Naive thymus-derived CD4-positive, alpha-beta T cell (primary cell): ENCODE measurements around the gene SERPINE1. TPM values are rescaled to one million over a fixed set of nuclear protein-coding genes. Genes with fewer than 3 reads are reported as not detected.
"Not testable (repeated sequence)": the region's sequence is repeated elsewhere in the genome, so short reads cannot be mapped to it uniquely, and the experiment has no call there.

Experiments
- ATAC-seq: fragments of 150-1000 bp; cut with Tn5 transposase; 2 replicates; pipeline ENCODE4 v1.10.0; 2021; ENCODE audit warnings: mild to moderate bottlenecking, moderate library complexity
- CTCF ChIA-PET: fragments of 350-600 bp; sonication (Branson Sonifier 250); formaldehyde crosslinking; loops from one replicate; lab custom pipeline; 2021; ENCODE audit warnings: antibody characterized with exemption; lab: Charles Lee
- POLR2A ChIA-PET: fragments of 350-600 bp; sonication (Branson Sonifier 250); formaldehyde crosslinking; loops from one replicate; lab custom pipeline; 2021; ENCODE audit warnings: antibody characterized with exemption, inconsistent platforms; lab: Charles Lee
- DNase-seq, 9 donors: peaks; one replicate each; pipeline versions ENCODE4 v3.0.0 to v3.0.0-alpha.2; 2020 to 2022; ENCODE audit warnings: mixed read lengths in 1 of 9
- H3K27ac ChIP-seq: one replicate; pipeline ENCODE4 v1.7.0; 2013; ENCODE audit warnings: mild to moderate bottlenecking, low read depth, low read length, moderate library complexity
- H3K27me3 ChIP-seq, 2 donors: one replicate each; pipeline ENCODE4 v1.7.0; 2013; ENCODE audit warnings: low read length in 2 of 2, mild to moderate bottlenecking in 2 of 2, moderate library complexity in 2 of 2; ENCODE audit not compliant: control insufficient read depth in 2 of 2, insufficient read depth in 2 of 2
- H3K36me3 ChIP-seq, 3 experiments: 1 replicate in 2 of 3; 2 replicates in 1 of 3; pipeline ENCODE4 v1.7.0; 2013; ENCODE audit warnings: low read length in 3 of 3, mild to moderate bottlenecking in 3 of 3, moderate library complexity in 1 of 3; ENCODE audit not compliant: insufficient read depth in 3 of 3, control insufficient read depth in 2 of 3
- H3K4me1 ChIP-seq, 2 donors: one replicate each; pipeline ENCODE4 v1.7.0; 2013; ENCODE audit warnings: low read length in 2 of 2, mild to moderate bottlenecking in 2 of 2, moderate library complexity in 1 of 2; ENCODE audit not compliant: control insufficient read depth in 2 of 2, insufficient read depth in 2 of 2
- H3K4me3 ChIP-seq: 2 replicates; pipeline ENCODE4 v1.7.0; 2013; ENCODE audit warnings: mild to moderate bottlenecking, low read length
- H3K9me3 ChIP-seq, 3 experiments: 1 replicate in 2 of 3; 2 replicates in 1 of 3; pipeline ENCODE4 v1.7.0; 2013; ENCODE audit warnings: low read length in 3 of 3; ENCODE audit not compliant: control insufficient read depth in 2 of 3
- H3K27ac Mint-ChIP-seq, 9 donors: one replicate each; pipeline ENCODE4 v1.8.0; 2020 to 2022; ENCODE audit warnings: mixed read lengths in 9 of 9, mild to moderate bottlenecking in 8 of 9, moderate library complexity in 5 of 9, inconsistent platforms in 2 of 9
- H3K27me3 Mint-ChIP-seq, 5 donors: one replicate each; pipeline ENCODE4 v1.8.0; 2021 to 2022; ENCODE audit warnings: mixed read lengths in 5 of 5, mild to moderate bottlenecking in 1 of 5
- H3K36me3 Mint-ChIP-seq, 5 donors: one replicate each; pipeline ENCODE4 v1.8.0; 2020 to 2022; ENCODE audit warnings: mixed read lengths in 5 of 5, mild to moderate bottlenecking in 3 of 5, inconsistent platforms in 1 of 5
- H3K4me1 Mint-ChIP-seq, 7 donors: one replicate each; pipeline ENCODE4 v1.8.0; 2020 to 2022; ENCODE audit warnings: mixed read lengths in 7 of 7, mild to moderate bottlenecking in 3 of 7, inconsistent platforms in 1 of 7
- H3K4me3 Mint-ChIP-seq, 10 donors: one replicate each; pipeline ENCODE4 v1.8.0; 2020 to 2022; ENCODE audit warnings: mild to moderate bottlenecking in 10 of 10, mixed read lengths in 10 of 10, moderate library complexity in 6 of 10, inconsistent platforms in 2 of 10
- H3K9me3 Mint-ChIP-seq, 11 donors: one replicate each; pipeline ENCODE4 v1.8.0; 2020 to 2022; ENCODE audit warnings: mixed read lengths in 11 of 11, mild to moderate bottlenecking in 4 of 11, inconsistent platforms in 1 of 11, moderate library complexity in 1 of 11
- intact Hi-C, 2 donors: fragments of 100-400 bp; cut with micrococcal nuclease; formaldehyde crosslinking; loops; one replicate each; pipeline ENCODE4 v1.15.1; 2023
- polyA plus RNA-seq, 2 donors: library from polyadenylated mRNA; unstranded; fragments of 300-500 nt; fragmentation: Illumina TruSeq; gene quantifications; one replicate each; pipeline ENCODE4 v1.2.3, GENCODE V29; 2021
- total RNA-seq, 6 experiments: library from RNA in 5 of 6; stranded (reverse) in 5 of 6; gene quantifications; 1 replicate in 5 of 6; 2 replicates in 1 of 6; pipeline ENCODE4 v1.2.3 and lab custom pipeline; 2021 to 2026

Gene SERPINE1
- total and polyA plus RNA-seq, 7 experiments from 2014 or later, result 0.08 to 0.56 (median 0.36) TPM; not detected in 4

- CTCF ChIA-PET, H3K27me3 ChIP-seq, POLR2A ChIA-PET: not testable (repeated sequence)
Measured at GRCh38 chr7:101105248-101105647, 21.7 kb upstream of the SERPINE1 start.

GRCh38 chr7:101106386-101106785, 20.5 kb upstream of the SERPINE1 start:
- Histone ChIP-seq H3K4me3 (no peak overlapping the region), H3K27me3 (no peaks in the 10 kb centered on the region), H3K9me3 (no peaks in the 10 kb centered on the region), H3K36me3 (no peaks in the 10 kb centered on the region), H3K27ac (no peak overlapping the region), H3K4me1 (no peaks in the 10 kb centered on the region)
- no peak for DNase-seq
- intact Hi-C loops, result no loop called here
- H3K9me3 Mint-ChIP-seq, result peaks cover 0 to 1% (median 0%) of the 10 kb centered on the region in 11 donors
- H3K4me3 Mint-ChIP-seq, result no peak overlapping the region
- ChIA-PET CTCF (no interaction called here), POLR2A (no interaction called here)
- no peak for ATAC-seq
- no peaks in the 10 kb centered on the region for H3K4me1 Mint-ChIP-seq
- no peaks in the 10 kb centered on the region for H3K36me3 Mint-ChIP-seq
- no peak overlapping the region for H3K27ac Mint-ChIP-seq
- H3K27me3 Mint-ChIP-seq, result peaks cover 21 to 32% (median 28%) of the 10 kb centered on the region in 5 donors

More at GRCh38 chr7:101105248-101105647, 21.7 kb upstream of the SERPINE1 start:
- H3K4me1 ChIP-seq, H3K36me3 ChIP-seq, H3K27ac Mint-ChIP-seq, H3K36me3 Mint-ChIP-seq, H3K4me3 ChIP-seq, H3K4me1 Mint-ChIP-seq, ATAC-seq, intact Hi-C loops, H3K4me3 Mint-ChIP-seq, DNase-seq, H3K27ac ChIP-seq, H3K9me3 ChIP-seq, H3K9me3 Mint-ChIP-seq: not testable (repeated sequence)
- peaks cover 28 to 42% (median 32%) of the 10 kb centered on the region in 5 donors for H3K27me3 Mint-ChIP-seq

GRCh38 chr7:101108330-101108857, 18.5 kb upstream of the SERPINE1 start:
- H3K9me3 Mint-ChIP-seq, result no peaks in the 10 kb centered on the region
- Histone ChIP-seq H3K27ac (no peak overlapping the region), H3K4me3 (no peak overlapping the region), H3K9me3 (no peaks in the 10 kb centered on the region), H3K36me3 (no peaks in the 10 kb centered on the region), H3K27me3 (no peaks in the 10 kb centered on the region), H3K4me1 (no peaks in the 10 kb centered on the region)
- no peak overlapping the region for H3K4me3 Mint-ChIP-seq
- H3K36me3 Mint-ChIP-seq, result no peaks in the 10 kb centered on the region
- no peak overlapping the region for H3K27ac Mint-ChIP-seq
- H3K4me1 Mint-ChIP-seq, result no peaks in the 10 kb centered on the region
- intact Hi-C loops, result no loop called here
- H3K27me3 Mint-ChIP-seq, result peaks cover 11 to 23% (median 20%) of the 10 kb centered on the region in 5 donors
- ChIA-PET CTCF (no interaction called here), POLR2A (no interaction called here)
- peak; percentile 66 for ATAC-seq
- no peak for DNase-seq

- intact Hi-C loops, result no loop called here
- ChIA-PET POLR2A (no interaction called here), CTCF (interaction anchor here (0.5 kb wide), 1 partner anchor 34 kb away, joined by 7 read pairs; no protein-coding TSS in a partner anchor)
- no peaks in the 10 kb centered on the region for H3K36me3 ChIP-seq
- no peaks in the 10 kb centered on the region for H3K9me3 ChIP-seq
- ATAC-seq (no peak), DNase-seq (no peak)
- Mint-ChIP-seq H3K4me1 (no peaks in the 10 kb centered on the region), H3K27ac (no peak overlapping the region), H3K27me3 (peaks cover 8 to 17% (median 14%) of the 10 kb centered on the region in 5 donors), H3K36me3 (no peaks in the 10 kb centered on the region), H3K9me3 (no peaks in the 10 kb centered on the region), H3K4me3 (no peak overlapping the region)
- H3K4me3 ChIP-seq, result no peak overlapping the region
- H3K27ac ChIP-seq, result no peak overlapping the region
- no peaks in the 10 kb centered on the region for H3K27me3 ChIP-seq
- no peaks in the 10 kb centered on the region for H3K4me1 ChIP-seq
Measured at GRCh38 chr7:101108961-101109360, 17.9 kb upstream of the SERPINE1 start.

- H3K9me3 ChIP-seq, result no peaks in the 10 kb centered on the region
- ATAC-seq (no peak), DNase-seq (no peak)
- intact Hi-C loops, result no loop called here
- H3K27me3 ChIP-seq, result no peaks in the 10 kb centered on the region
- no peak overlapping the region for H3K4me3 Mint-ChIP-seq
- no peaks in the 10 kb centered on the region for H3K36me3 ChIP-seq
- peaks cover 7 to 13% (median 10%) of the 10 kb centered on the region in 5 donors for H3K27me3 Mint-ChIP-seq
- H3K27ac ChIP-seq, result no peak overlapping the region
- no peaks in the 10 kb centered on the region for H3K36me3 Mint-ChIP-seq
- H3K9me3 Mint-ChIP-seq, result peaks cover 0 to 2% (median 0%) of the 10 kb centered on the region in 11 donors
- ChIA-PET CTCF (interaction anchor here (0.5 kb wide), 1 partner anchor 34 kb away, joined by 7 read pairs; no protein-coding TSS in a partner anchor), POLR2A (no interaction called here)
- H3K4me1 ChIP-seq, result no peaks in the 10 kb centered on the region
- no peak overlapping the region for H3K27ac Mint-ChIP-seq
- no peaks in the 10 kb centered on the region for H3K4me1 Mint-ChIP-seq
- H3K4me3 ChIP-seq, result no peak overlapping the region
Measured at GRCh38 chr7:101109368-101109767, 17.5 kb upstream of the SERPINE1 start.

- no peaks in the 10 kb centered on the region for H3K9me3 ChIP-seq
- Mint-ChIP-seq H3K27ac (no peak overlapping the region), H3K27me3 (peaks cover 1 to 7% (median 5%) of the 10 kb centered on the region in 5 donors), H3K36me3 (no peaks in the 10 kb centered on the region), H3K9me3 (peaks cover 0 to 2% (median 0%) of the 10 kb centered on the region in 11 donors), H3K4me3 (no peak overlapping the region), H3K4me1 (no peaks in the 10 kb centered on the region)
- intact Hi-C loops, result no loop called here
- H3K4me1 ChIP-seq, result no peaks in the 10 kb centered on the region
- POLR2A ChIA-PET, result no interaction called here
- H3K36me3 ChIP-seq, result no peaks in the 10 kb centered on the region
- ATAC-seq, result no peak
- H3K27me3 ChIP-seq, result no peaks in the 10 kb centered on the region
- CTCF ChIA-PET, result no interaction called here
- H3K4me3 ChIP-seq, result no peak overlapping the region
- DNase-seq, result no peak
- no peak overlapping the region for H3K27ac ChIP-seq
Measured at GRCh38 chr7:101111261-101111660, 15.6 kb upstream of the SERPINE1 start.

- no peak for DNase-seq
- ATAC-seq, result no peak
- Histone ChIP-seq H3K27me3 (no peaks in the 10 kb centered on the region), H3K4me3 (no peak overlapping the region), H3K4me1 (no peaks in the 10 kb centered on the region), H3K9me3 (no peaks in the 10 kb centered on the region), H3K27ac (no peak overlapping the region), H3K36me3 (no peaks in the 10 kb centered on the region)
- no peaks in the 10 kb centered on the region for H3K36me3 Mint-ChIP-seq
- no peak overlapping the region for H3K27ac Mint-ChIP-seq
- intact Hi-C loops, result no loop called here
- H3K4me3 Mint-ChIP-seq, result no peak overlapping the region
- H3K9me3 Mint-ChIP-seq, result peaks cover 0 to 2% (median 0%) of the 10 kb centered on the region in 11 donors
- ChIA-PET POLR2A (no interaction called here), CTCF (interaction anchor here (0.5 to 0.7 kb wide), 2 partner anchors 19 to 553 kb away, joined by 3 to 4 read pairs; no protein-coding TSS in a partner anchor)
- H3K27me3 Mint-ChIP-seq, result peaks cover 0 to 5% (median 4%) of the 10 kb centered on the region in 5 donors
- H3K4me1 Mint-ChIP-seq, result no peaks in the 10 kb centered on the region
Measured at GRCh38 chr7:101112233-101112632, 14.7 kb upstream of the SERPINE1 start.
